Ascending aorta (tissue), 2 donors: ENCODE measurements around the gene DNER. TPM values are rescaled to one million over a fixed set of nuclear protein-coding genes. Genes with fewer than 3 reads are reported as not detected.

ENCODE experiments used
- DNase-seq, 2 donors: peaks; one replicate each; pipeline ENCODE4 v3.0.0-alpha.2; 2019; ENCODE audit warnings: low spot score in 2 of 2
- H3K27ac ChIP-seq, 2 donors: fragments of 200-600 bp; sonication (generic); one replicate each; pipeline ENCODE4 v1.5.1; 2016 to 2017; ENCODE audit warnings: mild to moderate bottlenecking in 1 of 2
- H3K27me3 ChIP-seq: fragments of 200-600 bp; sonication (generic); one replicate; pipeline ENCODE4 v1.5.1; 2017
- H3K36me3 ChIP-seq, 2 donors: fragments of 200-600 bp; sonication (generic); one replicate each; pipeline ENCODE4 v1.5.1; 2016
- H3K4me1 ChIP-seq, 2 donors: fragments of 200-600 bp; sonication (generic); one replicate each; pipeline ENCODE4 v1.5.1; 2016 to 2017; ENCODE audit warnings: mild to moderate bottlenecking in 1 of 2
- H3K4me3 ChIP-seq, 2 donors: fragments of 200-600 bp; sonication (generic); one replicate each; pipeline ENCODE4 v1.5.1; 2016 to 2017; ENCODE audit warnings: mild to moderate bottlenecking in 1 of 2
- H3K9me3 ChIP-seq, 2 donors: fragments of 200-600 bp; sonication (generic); one replicate each; pipeline ENCODE4 v1.5.1; 2016
- intact Hi-C: fragments of 100-400 bp; cut with DNase I; formaldehyde crosslinking; loops from one replicate; pipeline ENCODE4 v1.15.1; 2023
- total RNA-seq: library from RNA; depleted of rRNA; stranded (reverse); fragments of >200 nt; gene quantifications from one replicate; pipeline ENCODE4 v1.1.0, GENCODE V29; 2016
- TF ChIP-seq, protein P1 (sequence below), 3 experiments: fragments of 200-600 bp in 2 of 3; fragments of 450-650 bp in 1 of 3; sonication (generic) in 2 of 3; IDR thresholded peaks; one replicate each; pipeline ENCODE4 v1.5.1; 2016 to 2019; ENCODE audit warnings: antibody characterized with exemption in 3 of 3, mild to moderate bottlenecking in 1 of 3, moderate library complexity in 1 of 3

DNER gene
- total RNA-seq, 1 donor from 2014 or later = 1.2 TPM

DNA sequence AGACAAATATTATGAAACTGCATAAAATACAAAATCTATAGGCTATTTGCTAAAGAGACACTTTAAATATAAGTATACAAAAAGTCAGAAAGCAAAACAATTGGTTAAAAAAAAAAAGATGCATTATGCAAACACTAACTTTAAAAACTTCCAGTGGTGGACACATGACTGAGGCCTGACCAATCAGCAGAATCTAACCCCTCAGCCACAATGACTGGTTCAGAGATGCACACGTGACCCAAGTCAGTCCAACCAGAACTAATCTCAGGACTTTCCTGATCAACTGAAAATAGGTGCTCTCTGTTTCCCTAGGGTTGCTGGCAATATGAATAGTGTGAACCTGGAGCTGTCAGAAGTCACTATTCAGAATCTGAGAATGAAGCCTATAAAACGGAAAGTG, 22.7 kb downstream of the DNER start:
- no peak overlapping the region for H3K4me3 ChIP-seq
- no peaks in the 10 kb centered on the region for H3K36me3 ChIP-seq
- intact Hi-C loops = no loop called here
- TF ChIP-seq, protein P1, sequence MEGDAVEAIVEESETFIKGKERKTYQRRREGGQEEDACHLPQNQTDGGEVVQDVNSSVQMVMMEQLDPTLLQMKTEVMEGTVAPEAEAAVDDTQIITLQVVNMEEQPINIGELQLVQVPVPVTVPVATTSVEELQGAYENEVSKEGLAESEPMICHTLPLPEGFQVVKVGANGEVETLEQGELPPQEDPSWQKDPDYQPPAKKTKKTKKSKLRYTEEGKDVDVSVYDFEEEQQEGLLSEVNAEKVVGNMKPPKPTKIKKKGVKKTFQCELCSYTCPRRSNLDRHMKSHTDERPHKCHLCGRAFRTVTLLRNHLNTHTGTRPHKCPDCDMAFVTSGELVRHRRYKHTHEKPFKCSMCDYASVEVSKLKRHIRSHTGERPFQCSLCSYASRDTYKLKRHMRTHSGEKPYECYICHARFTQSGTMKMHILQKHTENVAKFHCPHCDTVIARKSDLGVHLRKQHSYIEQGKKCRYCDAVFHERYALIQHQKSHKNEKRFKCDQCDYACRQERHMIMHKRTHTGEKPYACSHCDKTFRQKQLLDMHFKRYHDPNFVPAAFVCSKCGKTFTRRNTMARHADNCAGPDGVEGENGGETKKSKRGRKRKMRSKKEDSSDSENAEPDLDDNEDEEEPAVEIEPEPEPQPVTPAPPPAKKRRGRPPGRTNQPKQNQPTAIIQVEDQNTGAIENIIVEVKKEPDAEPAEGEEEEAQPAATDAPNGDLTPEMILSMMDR (IDR thresholded peaks at IDR 0.05) = no peak
- H3K4me1 ChIP-seq = no peaks in the 10 kb centered on the region
- H3K27me3 ChIP-seq = no peaks in the 10 kb centered on the region
- DNase-seq = no peak
- H3K9me3 ChIP-seq = no peaks in the 10 kb centered on the region
- no peak overlapping the region for H3K27ac ChIP-seq

DNA sequence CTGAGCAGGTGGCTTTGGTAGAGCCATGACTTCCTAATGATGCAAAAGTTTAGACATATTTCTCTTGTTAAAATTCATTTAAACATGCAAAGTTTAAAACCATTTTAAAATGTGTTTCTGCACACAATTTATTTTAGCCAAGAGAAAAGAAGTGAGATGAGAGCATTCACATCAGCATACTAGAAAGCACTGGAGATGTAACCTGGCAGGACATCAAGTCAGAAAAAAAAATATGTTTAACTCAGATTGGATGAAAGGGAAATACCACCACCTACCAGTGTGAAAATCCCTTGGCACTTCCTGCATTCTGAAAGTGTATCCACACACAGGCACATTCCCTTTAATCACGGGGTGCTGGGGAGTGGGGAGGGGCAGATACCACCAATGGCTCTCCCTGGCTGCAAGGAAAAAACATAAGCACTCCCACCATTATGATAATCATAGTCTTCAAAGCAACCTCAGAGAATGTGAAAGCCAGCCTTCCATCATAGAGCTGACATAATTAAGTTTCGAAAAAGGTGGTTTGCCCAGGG, 25.0 kb downstream of the DNER start:
- Histone ChIP-seq H3K9me3 (no peaks in the 10 kb centered on the region), H3K27ac (no peak overlapping the region), H3K36me3 (no peaks in the 10 kb centered on the region), H3K4me3 (no peak overlapping the region), H3K4me1 (no peaks in the 10 kb centered on the region), H3K27me3 (no peaks in the 10 kb centered on the region)
- no peak for DNase-seq
- TF ChIP-seq, protein P1 (IDR thresholded peaks at IDR 0.05) = no peak
- intact Hi-C loops = no loop called here

DNA sequence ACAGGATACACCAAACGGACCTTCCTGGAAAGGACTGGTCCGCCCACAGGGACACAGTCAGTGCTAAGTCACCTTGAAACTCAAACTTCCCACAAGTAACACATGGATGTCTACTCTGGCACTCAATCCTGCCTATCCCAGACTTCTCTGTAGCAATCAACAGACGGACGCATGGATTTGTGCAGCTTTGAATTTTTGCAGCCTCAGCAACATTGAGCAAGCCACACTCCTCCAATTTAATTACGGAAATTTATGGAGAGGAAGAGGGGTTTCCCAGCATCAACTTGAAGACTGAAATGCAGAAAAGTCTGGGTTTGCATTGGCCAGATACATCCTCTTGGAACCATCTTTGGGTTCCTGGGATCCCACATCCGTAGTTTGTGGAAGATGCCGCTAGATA, 26.2 kb downstream of the DNER start:
- DNase-seq = no peak
- Histone ChIP-seq H3K9me3 (no peaks in the 10 kb centered on the region), H3K4me3 (no peak overlapping the region), H3K4me1 (no peaks in the 10 kb centered on the region), H3K36me3 (no peaks in the 10 kb centered on the region), H3K27ac (no peak overlapping the region), H3K27me3 (no peaks in the 10 kb centered on the region)
- intact Hi-C loops = no loop called here
- TF ChIP-seq, protein P1 (IDR thresholded peaks at IDR 0.05) = no peak

DNA sequence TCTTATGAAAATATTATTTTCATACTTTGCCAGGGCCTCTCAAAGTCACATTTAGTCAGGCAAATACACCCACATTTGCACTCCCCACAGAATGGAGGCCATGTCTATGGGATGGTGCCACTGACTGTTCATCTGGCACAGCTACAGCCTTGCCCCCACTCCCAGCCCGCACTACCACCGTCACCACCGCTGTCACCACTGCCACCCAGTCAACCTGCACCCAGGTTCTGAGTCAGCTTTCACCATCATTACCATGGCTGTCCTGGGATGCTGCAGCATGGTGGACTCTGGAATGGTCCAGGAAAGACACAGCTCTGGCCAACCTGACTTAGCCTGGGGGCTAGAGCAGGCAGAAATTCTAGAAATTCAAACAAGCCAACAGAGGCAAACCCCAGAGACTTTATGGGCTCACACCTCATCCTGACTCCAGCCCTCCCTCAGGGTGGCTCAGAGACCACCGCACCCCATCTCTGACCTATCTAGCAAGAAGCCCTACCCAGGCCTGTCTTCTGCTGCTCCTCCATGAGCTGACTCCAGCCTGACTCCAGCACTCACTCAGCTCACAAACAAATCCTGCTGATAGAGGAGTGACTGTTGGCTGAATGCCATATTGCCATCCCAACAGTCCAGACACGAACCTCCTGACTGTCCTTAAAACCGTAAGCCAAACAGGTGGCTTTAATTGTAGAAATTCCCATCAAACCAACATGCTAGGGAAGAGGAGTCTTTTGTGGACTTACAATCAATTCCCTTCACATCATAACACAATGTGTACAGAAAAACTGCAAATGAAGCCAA, 28.0 kb downstream of the DNER start:
- no peak overlapping the region for H3K27ac ChIP-seq
- DNase-seq = no peak
- intact Hi-C loops = no loop called here
- no peaks in the 10 kb centered on the region for H3K36me3 ChIP-seq
- TF ChIP-seq, protein P1 (IDR thresholded peaks at IDR 0.05) = no peak
- no peaks in the 10 kb centered on the region for H3K4me1 ChIP-seq
- no peak overlapping the region for H3K4me3 ChIP-seq
- no peaks in the 10 kb centered on the region for H3K27me3 ChIP-seq
- no peaks in the 10 kb centered on the region for H3K9me3 ChIP-seq

DNA sequence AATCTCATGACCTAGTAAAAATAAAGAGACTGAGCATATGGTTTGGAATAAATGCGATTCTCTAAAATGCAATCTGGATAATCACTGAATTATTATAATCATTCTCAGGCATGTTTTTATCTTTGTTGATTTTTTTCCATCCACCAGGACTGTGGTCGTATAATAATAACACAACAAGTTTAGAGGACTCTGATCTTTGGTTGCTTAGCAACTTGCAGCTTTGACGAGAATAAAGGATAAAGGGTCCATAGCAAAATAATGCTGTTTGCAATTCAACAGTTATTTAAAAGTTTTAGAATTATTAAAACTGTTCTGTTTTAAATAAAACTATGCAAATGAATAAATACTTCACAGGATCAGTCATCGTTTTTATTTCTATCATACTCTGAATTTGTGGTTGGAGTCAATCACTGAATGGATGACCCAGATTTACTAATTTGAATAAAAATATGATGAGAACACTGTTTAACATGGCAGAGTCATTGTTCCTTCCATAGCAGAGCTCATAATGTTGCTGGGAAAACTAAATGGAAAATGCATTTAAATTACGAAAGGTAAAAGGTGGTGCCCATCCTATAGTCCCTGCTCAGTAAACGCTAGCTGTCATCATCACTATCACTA, 29.3 kb downstream of the DNER start:
- H3K4me3 ChIP-seq = no peak overlapping the region
- no peaks in the 10 kb centered on the region for H3K4me1 ChIP-seq
- H3K36me3 ChIP-seq = no peaks in the 10 kb centered on the region
- H3K9me3 ChIP-seq = no peaks in the 10 kb centered on the region
- H3K27me3 ChIP-seq = no peaks in the 10 kb centered on the region
- intact Hi-C loops = no loop called here
- TF ChIP-seq, protein P1 (IDR thresholded peaks at IDR 0.05) = no peak
- no peak overlapping the region for H3K27ac ChIP-seq
- no peak for DNase-seq
